Measurements from ENCODE around the gene KCNAB1.

Gene KCNAB1

DNA sequence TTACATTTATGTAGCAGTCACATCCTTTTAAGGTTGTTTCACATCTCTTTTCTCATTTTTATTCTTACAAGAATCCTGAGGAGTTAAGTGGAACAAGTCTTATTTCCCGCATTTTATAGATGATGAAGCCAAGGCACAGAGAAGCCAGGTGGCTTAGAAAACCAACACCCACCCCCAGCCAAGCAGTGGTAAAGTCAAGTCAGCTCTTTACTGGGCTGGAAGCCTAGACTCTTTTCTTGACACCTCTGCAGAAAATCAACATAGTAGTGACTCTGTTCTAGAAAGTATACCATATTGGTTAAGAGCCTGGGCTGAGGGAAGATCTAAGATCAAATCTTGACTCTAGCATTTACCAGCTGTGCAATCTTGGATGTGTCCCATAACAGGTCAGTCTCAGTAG, 195.7 kb downstream of the KCNAB1 start:
- POLR2A ChIA-PET, result no interaction called here
- H3K9me3 ChIP-seq (ENCODE audit: control extremely low read depth in 1 of 5, control insufficient read depth in 4 of 5, insufficient read depth in 2 of 5, low read depth in 1 of 5, low read length in 4 of 5), result no peaks in the 10 kb centered on the region
- H3K27me3 ChIP-seq (replicated peaks in 2 of 5; ENCODE audit: control insufficient read depth in 4 of 5, insufficient read depth in 5 of 5, low read length in 4 of 5), result no peaks in the 10 kb centered on the region
- WGBS (ENCODE audit: insufficient coverage), result no CpG with 5 or more reads among the region's 1 CpG
- no peak overlapping the region for H3K27ac ChIP-seq (ENCODE audit: insufficient read depth in 1 of 2, low read depth in 1 of 2, low read length in 2 of 2, poor library complexity in 1 of 2, severe bottlenecking in 2 of 2)
- H3K4me1 ChIP-seq (ENCODE audit: control extremely low read depth in 1 of 4, control insufficient read depth in 4 of 4, insufficient read depth in 4 of 4, low read length in 3 of 4), result no peaks in the 10 kb centered on the region
- DNase-seq, result no peak
- no peak overlapping the region for H3K4me3 ChIP-seq (ENCODE audit: control insufficient read depth in 1 of 7, extremely low read depth in 1 of 7, insufficient read depth in 4 of 7, low read depth in 2 of 7, low read length in 6 of 7)
- CTCF ChIA-PET, result no interaction called here
- H3K36me3 ChIP-seq (ENCODE audit: control insufficient read depth in 4 of 4, insufficient read depth in 4 of 4, low read length in 3 of 4), result no peaks in the 10 kb centered on the region

DNA sequence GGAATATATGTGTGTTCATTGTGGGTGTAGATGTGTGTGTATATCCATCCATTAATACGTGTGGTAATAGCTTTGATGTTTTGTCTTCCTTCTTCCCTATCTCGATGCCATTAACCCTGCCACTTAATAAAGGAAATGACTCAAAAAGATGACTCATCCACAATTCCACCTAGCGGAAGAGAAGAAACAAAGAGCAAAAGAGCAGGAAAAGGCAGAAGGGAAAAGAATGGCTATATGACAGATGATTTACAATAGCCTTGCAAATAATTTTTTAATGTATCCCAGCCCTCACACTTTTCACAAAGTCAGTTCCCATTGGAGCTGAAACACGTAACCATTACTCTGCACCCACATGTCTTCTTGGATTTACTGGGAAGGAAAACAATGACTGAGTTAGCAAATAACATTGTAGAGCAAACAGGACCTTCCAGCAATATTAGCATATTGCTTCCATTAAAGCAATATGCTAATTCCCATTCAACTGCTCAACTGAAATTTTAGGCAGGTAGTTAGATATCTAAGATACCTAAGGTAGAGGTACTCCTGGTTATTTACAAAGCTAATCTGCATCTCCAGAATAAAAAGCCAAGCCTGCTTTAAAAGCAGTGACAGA, 197.2 kb downstream of the KCNAB1 start:
- CTCF ChIA-PET, result no interaction called here
- H3K27me3 ChIP-seq (replicated peaks in 2 of 5; ENCODE audit: control insufficient read depth in 4 of 5, insufficient read depth in 5 of 5, low read length in 4 of 5), result no peaks in the 10 kb centered on the region
- WGBS (ENCODE audit: insufficient coverage), result 100% methylated on average over 1 of the region's 4 CpGs
- no peaks in the 10 kb centered on the region for H3K4me1 ChIP-seq (ENCODE audit: control extremely low read depth in 1 of 4, control insufficient read depth in 4 of 4, insufficient read depth in 4 of 4, low read length in 3 of 4)
- POLR2A ChIA-PET, result no interaction called here
- no peaks in the 10 kb centered on the region for H3K36me3 ChIP-seq (ENCODE audit: control insufficient read depth in 4 of 4, insufficient read depth in 4 of 4, low read length in 3 of 4)
- H3K9me3 ChIP-seq (ENCODE audit: control extremely low read depth in 1 of 5, control insufficient read depth in 4 of 5, insufficient read depth in 2 of 5, low read depth in 1 of 5, low read length in 4 of 5), result no peaks in the 10 kb centered on the region
- H3K4me3 ChIP-seq (ENCODE audit: control insufficient read depth in 1 of 7, extremely low read depth in 1 of 7, insufficient read depth in 4 of 7, low read depth in 2 of 7, low read length in 6 of 7), result no peak overlapping the region
- peak in 2 of 3 donors; percentile 13 to 31 for DNase-seq
- H3K27ac ChIP-seq (ENCODE audit: insufficient read depth in 1 of 2, low read depth in 1 of 2, low read length in 2 of 2, poor library complexity in 1 of 2, severe bottlenecking in 2 of 2), result no peak overlapping the region

DNA sequence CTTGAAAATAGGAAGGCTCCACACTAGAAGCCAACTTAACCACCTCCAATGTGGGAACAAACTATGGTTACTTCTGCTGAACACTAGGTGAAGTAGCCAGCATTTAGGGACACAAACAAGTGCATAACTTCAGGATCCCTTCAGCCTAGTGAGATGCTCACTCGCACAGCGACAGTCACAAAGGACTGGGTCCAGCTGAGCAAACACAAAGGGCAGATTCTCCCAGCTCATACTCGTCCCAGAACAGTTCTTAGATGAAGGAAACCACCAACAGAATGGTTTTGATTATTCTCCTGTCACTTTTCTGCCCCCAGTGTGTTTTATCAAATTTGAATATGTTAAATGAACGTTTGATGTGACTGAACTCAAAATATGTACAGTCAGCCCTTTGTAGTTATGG, 201.6 kb downstream of the KCNAB1 start:
- ChIA-PET CTCF (no interaction called here), POLR2A (no interaction called here)
- H3K27me3 ChIP-seq (replicated peaks in 2 of 5; ENCODE audit: control insufficient read depth in 4 of 5, insufficient read depth in 5 of 5, low read length in 4 of 5), result no peaks in the 10 kb centered on the region

GRCh38 chr3:156323466-156323865, 203.1 kb downstream of the KCNAB1 start:
- no peak overlapping the region for H3K27ac ChIP-seq (ENCODE audit: insufficient read depth in 1 of 2, low read depth in 1 of 2, low read length in 2 of 2, poor library complexity in 1 of 2, severe bottlenecking in 2 of 2)
- H3K27me3 ChIP-seq (replicated peaks in 2 of 5; ENCODE audit: control insufficient read depth in 4 of 5, insufficient read depth in 5 of 5, low read length in 4 of 5), result no peaks in the 10 kb centered on the region
- no CpG with 5 or more reads among the region's 3 CpGs for WGBS (ENCODE audit: insufficient coverage)
- DNase-seq, result peak in 2 of 3 donors; percentile 8 to 15
- H3K4me1 ChIP-seq (ENCODE audit: control extremely low read depth in 1 of 4, control insufficient read depth in 4 of 4, insufficient read depth in 4 of 4, low read length in 3 of 4), result no peaks in the 10 kb centered on the region
- no peaks in the 10 kb centered on the region for H3K36me3 ChIP-seq (ENCODE audit: control insufficient read depth in 4 of 4, insufficient read depth in 4 of 4, low read length in 3 of 4)
- H3K9me3 ChIP-seq (ENCODE audit: control extremely low read depth in 1 of 5, control insufficient read depth in 4 of 5, insufficient read depth in 2 of 5, low read depth in 1 of 5, low read length in 4 of 5), result peaks cover 0 to 5% (median 0%) of the 10 kb centered on the region in 5 experiments
- no peak overlapping the region for H3K4me3 ChIP-seq (ENCODE audit: control insufficient read depth in 1 of 7, extremely low read depth in 1 of 7, insufficient read depth in 4 of 7, low read depth in 2 of 7, low read length in 6 of 7)
- ChIA-PET CTCF (no interaction called here), POLR2A (no interaction called here)

More for the DNA sequence above, 201.6 kb downstream of the KCNAB1 start:
- 94% methylated on average over 3 of the region's 4 CpGs for WGBS (ENCODE audit: insufficient coverage)
- Histone ChIP-seq H3K4me1 (ENCODE audit: control extremely low read depth in 1 of 4, control insufficient read depth in 4 of 4, insufficient read depth in 4 of 4, low read length in 3 of 4) (no peaks in the 10 kb centered on the region), H3K36me3 (ENCODE audit: control insufficient read depth in 4 of 4, insufficient read depth in 4 of 4, low read length in 3 of 4) (no peaks in the 10 kb centered on the region), H3K4me3 (ENCODE audit: control insufficient read depth in 1 of 7, extremely low read depth in 1 of 7, insufficient read depth in 4 of 7, low read depth in 2 of 7, low read length in 6 of 7) (no peak overlapping the region), H3K27ac (ENCODE audit: insufficient read depth in 1 of 2, low read depth in 1 of 2, low read length in 2 of 2, poor library complexity in 1 of 2, severe bottlenecking in 2 of 2) (no peak overlapping the region), H3K9me3 (ENCODE audit: control extremely low read depth in 1 of 5, control insufficient read depth in 4 of 5, insufficient read depth in 2 of 5, low read depth in 1 of 5, low read length in 4 of 5) (peaks cover 0 to 5% (median 0%) of the 10 kb centered on the region in 5 experiments)
- DNase-seq, result no peak

DNA sequence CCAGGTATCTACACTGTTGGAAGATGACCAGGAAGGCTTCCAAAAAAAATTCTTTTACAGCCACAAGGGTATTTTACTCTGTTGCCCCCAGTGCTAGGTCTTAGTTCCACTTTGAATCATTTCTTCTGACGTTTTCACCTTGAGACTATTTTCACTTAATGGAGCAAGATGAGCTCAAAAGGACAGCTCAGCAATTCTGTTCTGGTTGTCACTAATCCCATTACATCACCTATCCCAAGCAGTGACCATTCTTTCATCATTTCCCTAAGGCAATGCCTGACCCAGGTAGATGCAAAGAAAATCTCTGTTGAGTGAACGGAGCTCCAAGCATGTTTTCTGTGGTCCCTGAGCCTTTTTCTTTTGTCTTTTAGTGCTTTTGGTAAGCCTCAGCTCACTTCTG, 210.0 kb downstream of the KCNAB1 start:
- Histone ChIP-seq H3K27ac (ENCODE audit: insufficient read depth in 1 of 2, low read depth in 1 of 2, low read length in 2 of 2, poor library complexity in 1 of 2, severe bottlenecking in 2 of 2) (no peak overlapping the region), H3K4me1 (ENCODE audit: control extremely low read depth in 1 of 4, control insufficient read depth in 4 of 4, insufficient read depth in 4 of 4, low read length in 3 of 4) (no peaks in the 10 kb centered on the region), H3K4me3 (ENCODE audit: control insufficient read depth in 1 of 7, extremely low read depth in 1 of 7, insufficient read depth in 4 of 7, low read depth in 2 of 7, low read length in 6 of 7) (no peak overlapping the region), H3K9me3 (ENCODE audit: control extremely low read depth in 1 of 5, control insufficient read depth in 4 of 5, insufficient read depth in 2 of 5, low read depth in 1 of 5, low read length in 4 of 5) (peaks cover 0 to 5% (median 0%) of the 10 kb centered on the region in 5 experiments), H3K36me3 (ENCODE audit: control insufficient read depth in 4 of 4, insufficient read depth in 4 of 4, low read length in 3 of 4) (no peaks in the 10 kb centered on the region), H3K27me3 (replicated peaks in 2 of 5; ENCODE audit: control insufficient read depth in 4 of 5, insufficient read depth in 5 of 5, low read length in 4 of 5) (no peaks in the 10 kb centered on the region)
- ChIA-PET CTCF (interaction anchor here (1.1 kb wide), 1 partner anchor 18 kb away, joined by 3 read pairs; no protein-coding TSS in a partner anchor), POLR2A (no interaction called here)
- no peak for DNase-seq
- 90% methylated on average over 2 of the region's 2 CpGs for WGBS (ENCODE audit: insufficient coverage)

DNA sequence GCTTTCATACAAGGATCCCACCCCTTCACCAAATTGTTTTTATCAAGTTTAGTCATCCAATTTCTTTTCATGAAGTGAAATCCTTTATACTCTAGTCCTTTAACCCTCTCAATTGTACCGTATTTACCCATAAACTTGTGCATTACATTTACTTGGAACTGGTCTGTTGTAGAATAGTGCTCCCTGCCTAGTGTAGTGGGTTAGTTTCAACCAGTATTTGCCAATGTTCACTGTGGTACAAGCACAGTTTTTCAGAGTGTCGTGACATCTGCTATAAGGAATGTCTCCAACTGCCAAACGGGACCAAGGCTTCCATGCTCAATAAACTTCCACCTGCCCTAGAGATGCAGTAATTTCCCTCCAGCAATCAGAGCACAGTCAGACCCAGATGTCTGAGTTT, 211.9 kb downstream of the KCNAB1 start:
- H3K27me3 ChIP-seq (replicated peaks in 2 of 5; ENCODE audit: control insufficient read depth in 4 of 5, insufficient read depth in 5 of 5, low read length in 4 of 5), result no peaks in the 10 kb centered on the region
- CTCF ChIA-PET, result no interaction called here
- H3K36me3 ChIP-seq (ENCODE audit: control insufficient read depth in 4 of 4, insufficient read depth in 4 of 4, low read length in 3 of 4), result no peaks in the 10 kb centered on the region
- H3K4me3 ChIP-seq (ENCODE audit: control insufficient read depth in 1 of 7, extremely low read depth in 1 of 7, insufficient read depth in 4 of 7, low read depth in 2 of 7, low read length in 6 of 7), result no peak overlapping the region
- H3K27ac ChIP-seq (ENCODE audit: insufficient read depth in 1 of 2, low read depth in 1 of 2, low read length in 2 of 2, poor library complexity in 1 of 2, severe bottlenecking in 2 of 2), result no peak overlapping the region
- DNase-seq, result no peak
- 100% methylated on average over 2 of the region's 3 CpGs for WGBS (ENCODE audit: insufficient coverage)
- no peaks in the 10 kb centered on the region for H3K9me3 ChIP-seq (ENCODE audit: control extremely low read depth in 1 of 5, control insufficient read depth in 4 of 5, insufficient read depth in 2 of 5, low read depth in 1 of 5, low read length in 4 of 5)
- no peaks in the 10 kb centered on the region for H3K4me1 ChIP-seq (ENCODE audit: control extremely low read depth in 1 of 4, control insufficient read depth in 4 of 4, insufficient read depth in 4 of 4, low read length in 3 of 4)
- POLR2A ChIA-PET, result no interaction called here

DNA sequence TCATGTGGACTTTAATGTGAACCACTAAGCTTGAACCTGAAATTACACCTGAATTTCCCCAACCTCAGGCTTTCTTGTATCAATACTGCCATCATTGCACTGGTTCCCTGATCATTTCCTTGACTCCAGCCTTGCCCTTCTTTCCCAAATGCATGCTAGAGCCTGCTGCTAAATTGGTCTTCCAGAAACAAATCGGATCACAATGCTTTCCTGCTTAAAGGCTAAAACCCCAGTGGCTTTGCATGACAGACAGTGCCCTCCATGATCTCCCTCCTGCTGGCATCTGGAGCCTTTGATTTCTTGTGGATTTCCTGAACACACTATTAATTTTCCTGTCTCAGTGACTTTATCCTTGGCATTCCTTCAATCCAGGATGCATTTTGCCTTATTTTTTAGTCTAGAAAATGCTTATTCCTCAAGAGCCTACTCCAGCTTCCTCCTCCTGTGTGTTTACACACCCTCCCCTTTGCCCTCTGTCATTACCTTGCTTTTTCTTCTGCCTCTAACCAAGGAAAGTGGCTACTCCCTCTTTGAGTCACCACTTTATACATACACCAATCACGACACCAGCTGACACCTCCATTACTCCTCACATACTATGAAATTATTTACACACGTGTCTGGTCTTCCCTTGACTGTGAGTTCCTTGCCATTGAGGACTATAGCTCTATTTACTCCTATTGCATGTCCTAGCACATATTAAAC, 214.6 kb downstream of the KCNAB1 start:
- Histone ChIP-seq H3K27ac (ENCODE audit: insufficient read depth in 1 of 2, low read depth in 1 of 2, low read length in 2 of 2, poor library complexity in 1 of 2, severe bottlenecking in 2 of 2) (no peak overlapping the region), H3K4me3 (ENCODE audit: control insufficient read depth in 1 of 7, extremely low read depth in 1 of 7, insufficient read depth in 4 of 7, low read depth in 2 of 7, low read length in 6 of 7) (no peak overlapping the region), H3K27me3 (replicated peaks in 2 of 5; ENCODE audit: control insufficient read depth in 4 of 5, insufficient read depth in 5 of 5, low read length in 4 of 5) (no peaks in the 10 kb centered on the region), H3K36me3 (ENCODE audit: control insufficient read depth in 4 of 4, insufficient read depth in 4 of 4, low read length in 3 of 4) (no peaks in the 10 kb centered on the region), H3K4me1 (ENCODE audit: control extremely low read depth in 1 of 4, control insufficient read depth in 4 of 4, insufficient read depth in 4 of 4, low read length in 3 of 4) (no peaks in the 10 kb centered on the region), H3K9me3 (ENCODE audit: control extremely low read depth in 1 of 5, control insufficient read depth in 4 of 5, insufficient read depth in 2 of 5, low read depth in 1 of 5, low read length in 4 of 5) (no peaks in the 10 kb centered on the region)
- DNase-seq, result no peak
- ChIA-PET CTCF (no interaction called here), POLR2A (no interaction called here)
- WGBS (ENCODE audit: insufficient coverage), result 87% methylated on average over 2 of the region's 3 CpGs
